ENCODE data around the gene HASPIN.

HASPIN gene

GRCh38 chr17:3739422-3740124 is 15.9 kb downstream of the HASPIN start:
- no peak for DNase-seq

DNA sequence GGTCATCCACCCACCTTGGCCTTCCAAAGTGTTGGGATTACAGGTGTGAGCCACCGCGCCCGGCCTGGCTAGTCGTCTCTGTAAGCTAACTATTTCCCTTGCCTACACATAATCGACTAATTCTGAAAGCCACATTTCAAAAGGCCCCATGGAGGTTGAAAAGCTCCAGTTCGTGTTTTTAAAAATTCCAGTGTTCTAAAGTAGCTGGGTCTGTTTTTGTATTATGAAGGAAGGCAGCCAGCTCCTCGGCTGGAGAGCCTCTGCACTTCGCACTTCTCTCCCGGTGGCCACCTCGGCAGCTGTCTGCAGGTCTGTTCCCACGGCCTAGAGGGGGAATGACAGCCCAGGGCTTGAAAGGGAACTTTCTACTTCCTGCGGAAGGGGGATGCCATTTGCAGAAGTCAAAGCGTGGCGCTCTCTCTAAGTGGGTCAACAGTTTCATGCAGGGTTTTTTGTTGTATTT is 16.9 kb downstream of the HASPIN start:
- peak; percentile 71 for DNase-seq

- DNase-seq, result no peak
These were observed 20.3 kb downstream of the HASPIN start for GRCh38 chr17:3744014-3744413.

GRCh38 chr17:3745071-3745470 is 21.4 kb downstream of the HASPIN start:
- no peak for DNase-seq

GRCh38 chr17:3747805-3748204 is 24.1 kb downstream of the HASPIN start:
- no peak for DNase-seq

DNA sequence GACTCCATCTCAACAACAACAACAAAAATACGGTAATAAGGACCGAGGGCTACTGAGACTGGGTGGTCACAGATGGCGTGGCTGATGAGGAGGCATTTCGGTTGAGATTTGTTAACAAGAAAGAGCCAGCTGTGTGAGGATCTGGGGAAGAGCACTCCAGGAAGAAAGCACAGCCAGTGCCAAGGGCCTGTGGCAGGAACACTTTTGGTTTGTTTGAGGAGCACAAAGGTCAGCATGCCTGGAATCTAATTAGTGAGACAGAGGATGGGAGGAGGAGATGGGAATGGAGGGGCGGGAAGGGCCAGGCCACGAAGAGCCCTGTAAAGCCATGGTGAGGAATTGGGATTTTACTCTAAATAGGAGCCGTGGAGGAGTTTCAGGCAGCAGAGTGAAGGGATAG is 24.9 kb downstream of the HASPIN start:
- no peak for DNase-seq

DNA sequence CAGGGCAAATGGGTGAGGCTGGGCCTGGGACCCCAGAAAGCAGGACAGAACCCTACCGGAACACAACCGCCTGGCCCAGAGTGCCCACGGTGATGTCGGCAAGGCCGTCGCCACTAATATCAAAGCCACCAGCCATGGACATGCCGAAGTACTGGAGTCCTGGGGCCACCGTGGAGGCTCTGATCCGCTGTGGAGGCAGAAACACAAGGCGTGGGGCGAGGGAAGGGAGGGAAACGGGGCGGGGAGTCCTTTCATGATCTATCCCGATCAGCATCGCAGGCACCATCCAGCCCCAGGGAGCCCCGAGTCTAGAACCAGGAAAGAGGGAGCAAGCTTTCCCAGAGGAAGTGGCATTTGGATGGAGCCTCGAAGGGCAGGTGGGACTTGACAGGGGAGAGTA is 26.6 kb downstream of the HASPIN start:
- DNase-seq, result no peak

DNA sequence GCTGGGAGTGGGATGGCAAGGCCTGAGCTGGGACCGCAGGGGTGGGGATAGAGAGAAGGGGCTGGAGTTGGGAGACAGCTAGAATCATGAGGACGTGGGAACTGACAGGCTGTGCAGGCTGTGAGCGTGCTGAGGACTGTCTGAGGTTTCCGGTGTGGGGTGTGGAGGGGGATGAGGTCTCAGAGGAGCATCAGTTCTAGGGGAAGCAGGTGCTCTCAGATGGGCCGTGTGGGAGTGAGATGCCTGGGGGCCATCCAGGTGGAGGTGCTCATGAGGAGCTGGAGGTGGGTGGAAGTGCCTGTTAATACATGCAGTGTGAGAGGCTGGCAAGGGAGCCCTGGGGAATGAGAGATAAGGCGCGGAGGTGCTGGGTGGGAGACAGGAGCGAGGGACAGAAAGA is 27.2 kb downstream of the HASPIN start:
- DNase-seq, result peak; percentile 58

GRCh38 chr17:3751836-3752235 is 28.1 kb downstream of the HASPIN start:
- DNase-seq, result no peak

DNA sequence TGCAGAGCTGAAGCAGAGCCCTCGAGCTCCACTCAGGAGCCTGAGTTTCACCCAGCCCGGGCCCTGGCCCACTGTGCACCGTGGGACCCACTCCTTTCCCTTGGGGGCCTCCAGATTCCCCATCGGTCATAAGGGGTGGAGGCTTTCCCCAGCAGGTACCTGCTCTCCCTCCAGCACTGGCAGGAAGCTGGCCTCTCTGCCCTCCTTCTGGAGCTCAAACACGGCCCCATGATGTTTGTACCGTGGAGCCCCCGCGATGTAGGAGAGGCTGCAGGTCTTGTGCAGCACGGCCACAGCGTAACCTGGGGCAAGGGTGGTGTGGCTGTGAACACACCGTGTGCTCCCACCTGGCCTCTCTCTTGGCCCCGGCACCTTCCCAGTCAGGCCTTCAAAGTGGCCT is 29.9 kb downstream of the HASPIN start:
- no peak for DNase-seq

DNA sequence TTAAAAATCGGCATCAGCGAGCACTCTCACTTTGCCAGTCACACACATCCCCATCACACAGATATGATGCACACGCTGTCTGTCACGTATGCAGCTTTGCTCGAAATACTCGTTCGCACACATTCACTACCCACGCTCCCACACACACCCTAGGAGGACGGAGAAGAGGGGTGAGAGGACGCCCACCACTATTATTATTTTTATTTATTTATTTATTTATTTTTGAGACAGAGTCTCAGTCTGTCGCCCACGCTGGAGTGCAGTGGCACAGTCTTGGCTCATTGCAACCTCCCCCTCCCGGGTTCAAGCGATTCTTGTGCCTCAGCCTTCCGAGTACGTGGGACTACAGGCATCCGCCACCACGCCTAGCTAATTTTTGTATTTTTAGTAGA is 30.4 kb downstream of the HASPIN start:
- DNase-seq, result no peak

DNA sequence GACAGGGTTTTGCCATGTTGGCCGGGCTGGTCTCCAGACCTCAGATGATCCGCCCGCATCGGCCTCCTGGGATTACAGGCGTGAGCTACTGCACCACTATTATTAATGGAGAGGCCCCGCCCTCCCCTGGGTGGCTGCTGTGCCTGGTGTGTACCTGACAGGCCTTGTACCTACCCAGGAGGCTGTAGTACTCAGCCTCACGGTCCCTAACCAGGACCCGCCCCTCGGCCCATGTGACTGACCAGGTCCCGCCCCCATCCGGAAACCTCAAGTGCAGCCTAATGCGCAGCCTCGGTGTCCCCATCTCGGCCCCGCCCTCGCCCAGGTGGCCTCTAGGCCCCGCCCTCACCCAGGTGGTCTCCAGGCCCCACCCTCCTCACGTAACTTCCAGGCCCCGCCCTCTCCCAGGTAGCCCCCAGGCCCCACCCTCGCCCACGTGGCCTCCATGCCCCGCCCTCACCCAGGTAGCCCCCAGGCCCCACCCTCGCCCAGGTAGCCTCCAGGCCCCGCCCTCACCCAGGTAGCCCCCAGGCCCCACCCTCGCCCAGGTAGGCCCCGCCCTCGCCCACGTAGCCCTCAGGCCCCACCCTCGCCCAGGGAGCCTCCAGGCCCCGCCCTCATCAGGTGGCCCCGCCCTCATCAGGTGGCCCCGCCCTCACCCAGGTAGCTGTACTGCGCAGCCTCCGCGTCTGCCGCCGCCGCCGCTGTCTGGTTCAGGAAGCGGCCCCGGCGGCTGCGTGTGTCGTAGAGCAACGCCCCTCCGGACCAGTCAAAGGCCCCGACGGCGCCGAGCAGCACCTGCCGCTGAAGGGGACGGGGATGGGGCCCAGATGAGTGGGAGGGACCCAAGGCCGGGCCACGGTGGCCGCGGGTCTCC is 31.0 kb downstream of the HASPIN start:
- DNase-seq, result peak; percentile 72

DNA sequence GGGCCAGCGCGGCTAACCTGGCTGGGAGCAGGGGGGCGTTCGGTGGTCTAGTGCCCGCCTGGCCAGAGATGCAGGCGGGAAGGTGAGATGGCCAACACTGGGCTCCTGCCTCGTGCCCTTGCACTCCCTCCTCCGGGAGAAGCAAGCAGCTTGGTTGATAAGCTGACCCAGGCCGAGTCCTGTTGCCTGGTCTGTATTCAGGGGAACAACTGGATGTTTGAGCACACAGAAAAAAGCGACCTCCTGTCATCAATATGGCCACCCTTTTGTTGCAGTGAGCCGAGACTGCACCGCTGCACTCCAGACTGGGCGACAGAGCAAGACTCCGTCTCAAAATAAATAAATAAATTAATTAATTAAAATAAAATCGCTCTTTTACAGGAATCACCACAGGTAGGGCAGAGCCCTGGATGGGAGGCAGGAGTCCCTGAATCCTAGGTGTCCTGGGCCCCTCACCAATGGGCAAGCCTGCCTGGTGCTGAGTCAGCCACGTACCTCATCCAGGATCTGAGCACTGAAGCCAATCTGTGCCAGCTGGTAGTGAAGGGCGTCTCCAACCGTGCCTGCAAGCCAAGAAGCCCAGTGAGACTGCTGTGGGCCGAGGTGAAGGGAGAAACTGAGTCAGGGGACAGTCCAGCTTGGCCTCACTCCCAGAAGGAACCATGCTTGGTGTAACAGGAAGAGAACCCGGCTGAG is 31.8 kb downstream of the HASPIN start:
- no peak for DNase-seq

- DNase-seq, result no peak
These were observed 36.0 kb downstream of the HASPIN start for GRCh38 chr17:3759597-3760216.

GRCh38 chr17:3761036-3761917 is 37.6 kb downstream of the HASPIN start:
- DNase-seq, result no peak

DNA sequence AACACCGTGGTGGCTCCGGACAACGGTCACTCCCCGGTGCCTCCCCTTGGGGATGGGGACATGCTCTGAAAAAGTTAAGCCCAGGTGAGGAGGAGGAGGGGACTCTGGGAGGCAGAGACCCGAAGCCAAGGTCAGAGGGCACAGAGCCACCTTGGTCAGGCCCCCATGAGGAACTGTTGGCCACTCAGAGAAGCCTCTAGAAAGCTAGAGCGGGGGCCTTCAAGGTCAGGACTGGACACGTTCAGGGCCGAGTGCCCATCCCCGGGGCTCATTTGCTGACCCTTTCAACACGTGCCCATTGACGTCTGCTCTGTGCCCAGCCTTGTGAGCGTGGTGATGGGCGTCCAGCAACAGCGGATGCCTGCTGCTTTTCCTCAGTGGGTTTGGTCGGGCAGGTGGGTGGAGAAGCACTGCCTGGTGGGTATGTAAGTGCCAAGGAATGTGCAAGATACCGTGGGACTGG is 38.2 kb downstream of the HASPIN start:
- no peak for DNase-seq

DNA sequence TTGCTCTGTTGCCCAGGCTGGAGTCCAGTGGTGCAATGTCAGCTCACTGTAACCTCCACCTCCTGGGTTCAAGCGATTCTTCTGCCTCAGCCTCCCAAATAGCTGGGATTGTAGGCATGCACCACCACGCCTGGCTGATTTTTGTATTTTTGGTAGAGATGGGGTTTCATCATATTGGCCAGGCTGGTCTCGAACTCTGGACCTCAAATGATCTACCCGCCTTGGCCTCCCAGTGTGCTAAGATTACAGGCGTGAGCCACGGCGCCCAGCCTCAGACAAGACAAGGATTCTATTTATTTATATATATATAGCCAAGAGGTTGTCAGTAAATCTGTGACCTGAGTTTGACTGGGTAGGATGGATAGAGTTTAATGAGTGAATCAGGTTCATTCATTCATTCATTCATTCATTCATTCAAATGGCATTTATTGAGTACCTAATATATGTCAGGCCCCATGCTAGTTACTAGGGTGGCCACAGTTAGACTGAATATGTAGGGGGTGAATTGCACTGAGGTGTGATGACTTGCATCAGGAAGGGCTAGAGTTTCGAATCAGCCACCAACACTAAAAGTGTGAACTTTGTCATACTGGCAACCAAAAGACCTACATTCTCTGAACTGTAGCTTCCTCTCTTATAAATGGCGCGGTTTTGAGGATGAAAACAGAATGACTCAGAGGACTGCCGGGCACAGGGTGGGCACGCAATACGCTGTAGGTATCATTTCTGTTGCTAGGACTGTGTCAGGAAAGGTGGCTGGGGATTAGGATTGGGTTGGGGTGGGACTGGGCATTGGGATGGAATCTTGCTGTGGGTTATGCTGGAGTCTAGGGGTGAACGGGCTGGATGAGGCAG is 39.4 kb downstream of the HASPIN start:
- DNase-seq, result peak; percentile 95

GRCh38 chr17:3763777-3764170 is 40.1 kb downstream of the HASPIN start:
- DNase-seq, result peak; percentile 14

- no peak for DNase-seq
These were observed 42.3 kb downstream of the HASPIN start for GRCh38 chr17:3765981-3766380.

GRCh38 chr17:3766779-3767178 is 43.1 kb downstream of the HASPIN start:
- peak; percentile 74 for DNase-seq

- no peak for DNase-seq
These were observed 44.6 kb downstream of the HASPIN start for GRCh38 chr17:3768341-3768740.

All from activated CD4-positive, alpha-beta T cell treated with anti-CD3 and anti-CD28 coated beads, Interleukin-10, Interleukin-2, amounts not matched to agents 100 ng/mL and 50 ng/mL, durations not matched to agents 16 hours and 8 hours (primary cell).